ENCODE results near the gene UMAD1.

The UMAD1 gene

DNA sequence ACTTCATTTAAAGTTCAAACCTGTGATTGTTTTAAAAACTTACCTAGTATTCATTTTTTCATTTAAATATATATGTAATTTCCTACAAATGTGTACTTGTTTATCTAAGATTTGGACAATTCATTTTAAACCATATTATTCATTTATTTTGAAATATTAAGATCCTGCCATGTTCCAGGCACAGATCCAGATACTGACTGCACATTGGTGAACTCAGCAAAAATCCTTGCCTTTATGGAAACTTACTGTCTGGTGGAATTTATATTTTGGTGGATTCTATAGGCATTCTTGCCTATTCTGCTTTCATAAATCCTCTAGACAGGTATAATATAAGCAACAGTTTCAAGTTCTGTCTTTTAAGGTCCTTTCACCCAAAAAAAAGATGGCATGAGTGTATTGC is 126.1 kb downstream of the UMAD1 start:
- Histone ChIP-seq H2BK5ac (ENCODE audit: low read depth, low read length, poor library complexity) (no peak overlapping the region), H3K9me3 (ENCODE audit: insufficient read depth, low read depth, low read length) (no peaks in the 10 kb centered on the region), H3K14ac (ENCODE audit: low read length) (no peak overlapping the region), H2BK120ac (ENCODE audit: insufficient read depth, low read length, poor library complexity) (no peak overlapping the region), H4K12ac (ENCODE audit: low read depth, low read length) (no peak overlapping the region), H3K18ac (ENCODE audit: low read length) (no peak overlapping the region), H4K8ac (ENCODE audit: low read depth, low read length) (no peak overlapping the region), H3K36me3 (ENCODE audit: control insufficient read depth in 1 of 2, insufficient read depth in 2 of 2, low read length in 2 of 2) (no peaks in the 10 kb centered on the region), H3K79me2 (ENCODE audit: control insufficient read depth, insufficient read depth, low read length, poor library complexity) (no peaks in the 10 kb centered on the region), H3K4me2 (ENCODE audit: low read length) (no peak overlapping the region), H3K79me1 (ENCODE audit: low read length) (peaks cover 4% of the 10 kb centered on the region), H3K4me1 (ENCODE audit: control insufficient read depth in 1 of 2, insufficient read depth in 2 of 2, low read length in 2 of 2) (peaks cover 0 to 2% of the 10 kb centered on the region in 2 experiments), H3K27me3 (ENCODE audit: insufficient read depth, low read length) (no peaks in the 10 kb centered on the region), H3K23ac (ENCODE audit: low read length) (no peak overlapping the region), H3K27ac (ENCODE audit: low read depth, low read length) (no peak overlapping the region), H2AK5ac (ENCODE audit: low read length) (no peak overlapping the region), H2AFZ (ENCODE audit: insufficient read depth, low read length, poor library complexity) (no peak overlapping the region), H2BK12ac (ENCODE audit: low read length) (no peak overlapping the region), H3K4me3 (ENCODE audit: low read depth, low read length) (no peak overlapping the region), H3K4ac (ENCODE audit: low read depth, low read length) (no peak overlapping the region), H3K9ac (ENCODE audit: low read length) (no peak overlapping the region), H4K91ac (ENCODE audit: low read depth, low read length) (no peak overlapping the region)
- no peak for DNase-seq

DNA sequence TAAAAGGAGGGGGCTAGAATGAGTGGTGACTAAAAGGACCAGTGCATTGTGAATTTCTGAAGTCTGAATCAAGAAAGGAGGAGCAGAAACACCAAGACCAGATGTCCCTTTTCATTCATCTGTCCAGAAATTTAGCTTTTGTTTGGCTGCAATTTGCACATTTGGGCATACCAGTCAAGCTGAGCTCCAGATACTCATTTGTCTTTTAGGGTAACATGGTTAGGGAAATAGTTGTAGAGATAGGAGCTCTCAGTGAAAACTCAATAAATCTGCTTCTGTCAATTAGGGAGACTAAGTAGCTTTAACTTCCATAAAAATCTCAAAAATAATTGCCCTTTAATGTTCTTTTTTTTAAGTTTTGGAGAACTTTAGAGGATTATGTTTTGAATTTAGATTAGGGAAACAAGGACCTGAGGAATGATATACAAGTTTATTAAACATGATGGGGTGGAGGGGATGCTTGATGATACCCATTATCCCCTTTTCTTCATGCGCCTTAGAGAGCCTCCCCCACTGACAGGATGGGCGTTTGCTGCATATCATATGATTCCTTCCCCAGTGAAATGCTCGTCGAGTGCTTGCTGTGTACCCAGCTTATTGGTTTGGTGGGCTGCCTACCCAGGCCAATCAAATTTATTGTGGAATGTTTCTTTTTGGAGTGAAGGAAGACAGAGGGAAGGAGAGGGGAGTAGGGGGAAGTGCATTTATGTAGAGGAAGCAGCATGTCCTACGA is 128.6 kb downstream of the UMAD1 start:
- H3K79me2 ChIP-seq (ENCODE audit: control insufficient read depth, insufficient read depth, low read length, poor library complexity), result no peaks in the 10 kb centered on the region
- no peak overlapping the region for H3K4me2 ChIP-seq (ENCODE audit: low read length)
- H3K23ac ChIP-seq (ENCODE audit: low read length), result no peak overlapping the region
- no peak overlapping the region for H3K18ac ChIP-seq (ENCODE audit: low read length)
- H3K4ac ChIP-seq (ENCODE audit: low read depth, low read length), result no peak overlapping the region
- H3K4me3 ChIP-seq (ENCODE audit: low read depth, low read length), result no peak overlapping the region
- H3K79me1 ChIP-seq (ENCODE audit: low read length), result peaks cover 2% of the 10 kb centered on the region
- H2BK12ac ChIP-seq (ENCODE audit: low read length), result peak overlapping the region; percentile 20
- no peak overlapping the region for H2AFZ ChIP-seq (ENCODE audit: insufficient read depth, low read length, poor library complexity)
- H3K9me3 ChIP-seq (ENCODE audit: insufficient read depth, low read depth, low read length), result no peaks in the 10 kb centered on the region
- DNase-seq, result no peak
- no CpG with 5 or more reads among the region's 5 CpGs for WGBS (ENCODE audit: extremely low coverage, insufficient coverage, insufficient read length)
- no peak overlapping the region for H2BK5ac ChIP-seq (ENCODE audit: low read depth, low read length, poor library complexity)
- H3K27me3 ChIP-seq (ENCODE audit: insufficient read depth, low read length), result no peaks in the 10 kb centered on the region
- H4K91ac ChIP-seq (ENCODE audit: low read depth, low read length), result no peak overlapping the region
- H2AK5ac ChIP-seq (ENCODE audit: low read length), result no peak overlapping the region
- no peak overlapping the region for H4K12ac ChIP-seq (ENCODE audit: low read depth, low read length)
- no peak overlapping the region for H2BK120ac ChIP-seq (ENCODE audit: insufficient read depth, low read length, poor library complexity)
- H3K27ac ChIP-seq (ENCODE audit: low read depth, low read length), result no peak overlapping the region
- no peak overlapping the region for H3K14ac ChIP-seq (ENCODE audit: low read length)
- H3K36me3 ChIP-seq (ENCODE audit: control insufficient read depth in 1 of 2, insufficient read depth in 2 of 2, low read length in 2 of 2), result no peaks in the 10 kb centered on the region
- no peak overlapping the region for H4K8ac ChIP-seq (ENCODE audit: low read depth, low read length)
- H3K9ac ChIP-seq (ENCODE audit: low read length), result no peak overlapping the region
- H3K4me1 ChIP-seq (ENCODE audit: control insufficient read depth in 1 of 2, insufficient read depth in 2 of 2, low read length in 2 of 2), result no peaks in the 10 kb centered on the region

DNA sequence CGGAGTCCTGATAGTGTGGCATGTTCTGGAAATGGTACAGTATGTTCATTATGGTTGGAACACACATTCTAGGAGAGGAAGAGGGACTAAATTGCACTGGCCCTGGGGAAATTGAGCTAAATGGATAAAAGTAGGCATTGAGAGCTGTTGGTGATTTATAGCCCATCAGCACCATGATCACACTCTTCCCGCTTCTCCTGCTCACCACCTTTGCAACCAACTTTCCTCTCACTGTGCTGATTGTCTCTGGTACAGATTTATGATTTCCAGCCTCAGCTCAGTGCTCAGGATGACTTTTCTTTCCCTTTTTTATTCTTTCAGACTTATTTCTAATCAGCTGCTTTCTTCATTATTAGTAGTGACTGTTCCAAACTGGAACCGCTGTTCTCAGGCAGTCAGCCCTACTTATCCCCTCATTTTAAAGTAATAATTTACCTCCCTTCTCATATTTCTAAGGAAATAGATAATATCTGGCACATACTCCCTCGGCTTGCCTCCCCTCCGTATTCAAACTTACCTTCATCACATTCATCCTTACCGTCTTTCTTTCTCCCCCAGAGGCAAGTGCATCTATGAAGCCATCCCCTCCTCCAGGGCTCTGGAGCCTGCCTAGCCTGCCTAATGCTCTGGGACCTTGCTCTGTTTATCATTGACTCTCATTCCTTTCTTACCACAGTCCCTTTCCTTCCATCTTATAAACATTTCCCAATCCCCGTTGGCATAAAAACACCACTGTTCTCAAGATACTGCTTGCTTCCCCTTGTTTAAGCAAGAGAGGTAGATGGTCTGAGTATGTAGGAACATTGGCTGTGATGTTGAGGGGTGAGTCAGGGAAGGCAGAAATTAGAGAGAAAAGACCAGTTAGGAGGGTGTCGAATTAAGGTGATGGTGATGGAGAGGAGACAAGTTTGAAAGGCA is 129.4 kb downstream of the UMAD1 start:
- peaks cover 2% of the 10 kb centered on the region for H3K79me1 ChIP-seq (ENCODE audit: low read length)
- no peak overlapping the region for H2AFZ ChIP-seq (ENCODE audit: insufficient read depth, low read length, poor library complexity)
- H4K12ac ChIP-seq (ENCODE audit: low read depth, low read length), result no peak overlapping the region
- WGBS (ENCODE audit: extremely low coverage, insufficient coverage, insufficient read length), result 100% methylated on average over 2 of the region's 8 CpGs
- H3K9ac ChIP-seq (ENCODE audit: low read length), result no peak overlapping the region
- no peaks in the 10 kb centered on the region for H3K9me3 ChIP-seq (ENCODE audit: insufficient read depth, low read depth, low read length)
- no peak overlapping the region for H3K23ac ChIP-seq (ENCODE audit: low read length)
- H2BK120ac ChIP-seq (ENCODE audit: insufficient read depth, low read length, poor library complexity), result no peak overlapping the region
- no peaks in the 10 kb centered on the region for H3K36me3 ChIP-seq (ENCODE audit: control insufficient read depth in 1 of 2, insufficient read depth in 2 of 2, low read length in 2 of 2)
- H2AK5ac ChIP-seq (ENCODE audit: low read length), result no peak overlapping the region
- H3K4me1 ChIP-seq (ENCODE audit: control insufficient read depth in 1 of 2, insufficient read depth in 2 of 2, low read length in 2 of 2), result no peaks in the 10 kb centered on the region
- H3K4me3 ChIP-seq (ENCODE audit: low read depth, low read length), result no peak overlapping the region
- H3K4me2 ChIP-seq (ENCODE audit: low read length), result no peak overlapping the region
- DNase-seq, result no peak
- H3K18ac ChIP-seq (ENCODE audit: low read length), result no peak overlapping the region
- no peak overlapping the region for H4K8ac ChIP-seq (ENCODE audit: low read depth, low read length)
- no peak overlapping the region for H2BK5ac ChIP-seq (ENCODE audit: low read depth, low read length, poor library complexity)
- H3K27ac ChIP-seq (ENCODE audit: low read depth, low read length), result no peak overlapping the region
- no peaks in the 10 kb centered on the region for H3K79me2 ChIP-seq (ENCODE audit: control insufficient read depth, insufficient read depth, low read length, poor library complexity)
- no peak overlapping the region for H3K4ac ChIP-seq (ENCODE audit: low read depth, low read length)
- no peak overlapping the region for H4K91ac ChIP-seq (ENCODE audit: low read depth, low read length)
- H3K27me3 ChIP-seq (ENCODE audit: insufficient read depth, low read length), result no peaks in the 10 kb centered on the region
- no peak overlapping the region for H3K14ac ChIP-seq (ENCODE audit: low read length)
- no peak overlapping the region for H2BK12ac ChIP-seq (ENCODE audit: low read length)

DNA sequence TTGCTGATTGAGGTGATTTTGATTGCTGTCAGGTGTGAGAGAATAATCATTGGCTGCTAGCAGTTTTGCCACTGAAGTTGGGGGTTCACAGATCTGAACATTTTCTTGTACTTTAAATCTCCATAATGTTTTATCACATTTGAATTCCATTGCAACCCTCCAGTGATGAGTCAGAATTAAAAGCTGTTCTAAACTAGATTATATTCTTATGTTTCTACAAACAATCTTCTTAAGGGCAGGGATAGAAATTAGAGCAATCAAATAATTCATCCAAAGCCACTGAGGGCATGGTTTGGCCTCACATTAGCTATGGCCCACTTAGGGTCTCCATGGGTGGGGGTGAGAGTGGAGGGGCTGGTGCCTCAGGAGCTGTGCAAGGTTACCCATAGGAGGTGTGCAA is 130.9 kb downstream of the UMAD1 start:
- Histone ChIP-seq H3K23ac (ENCODE audit: low read length) (no peak overlapping the region), H2BK12ac (ENCODE audit: low read length) (peak overlapping the region; percentile 58), H3K9ac (ENCODE audit: low read length) (no peak overlapping the region), H4K91ac (ENCODE audit: low read depth, low read length) (no peak overlapping the region), H4K8ac (ENCODE audit: low read depth, low read length) (no peak overlapping the region), H3K9me3 (ENCODE audit: insufficient read depth, low read depth, low read length) (no peaks in the 10 kb centered on the region), H2BK120ac (ENCODE audit: insufficient read depth, low read length, poor library complexity) (no peak overlapping the region), H3K14ac (ENCODE audit: low read length) (no peak overlapping the region), H3K27me3 (ENCODE audit: insufficient read depth, low read length) (no peaks in the 10 kb centered on the region), H3K4me2 (ENCODE audit: low read length) (no peak overlapping the region), H3K36me3 (ENCODE audit: control insufficient read depth in 1 of 2, insufficient read depth in 2 of 2, low read length in 2 of 2) (no peaks in the 10 kb centered on the region), H3K79me2 (ENCODE audit: control insufficient read depth, insufficient read depth, low read length, poor library complexity) (no peaks in the 10 kb centered on the region), H2AK5ac (ENCODE audit: low read length) (peak overlapping the region; percentile 83), H3K4me3 (ENCODE audit: low read depth, low read length) (no peak overlapping the region), H3K4me1 (ENCODE audit: control insufficient read depth in 1 of 2, insufficient read depth in 2 of 2, low read length in 2 of 2) (no peaks in the 10 kb centered on the region), H2AFZ (ENCODE audit: insufficient read depth, low read length, poor library complexity) (no peak overlapping the region), H3K79me1 (ENCODE audit: low read length) (peaks cover 2% of the 10 kb centered on the region), H2BK5ac (ENCODE audit: low read depth, low read length, poor library complexity) (no peak overlapping the region), H3K4ac (ENCODE audit: low read depth, low read length) (no peak overlapping the region), H3K27ac (ENCODE audit: low read depth, low read length) (no peak overlapping the region), H3K18ac (ENCODE audit: low read length) (no peak overlapping the region), H4K12ac (ENCODE audit: low read depth, low read length) (no peak overlapping the region)
- DNase-seq, result no peak

All from trophoblast cell (in vitro differentiated cells and primary cell).